NCI-H187 (cell line): ENCODE results near the gene TSPAN11.

ENCODE experiments used
- DNase-seq, 2 experiments: peaks; one replicate each; lab custom pipeline; 2025; lab: John Stamatoyannopoulos, UW

Gene TSPAN11

GRCh38 chr12:30911207-30911606 lies 15.3 kb upstream of the TSPAN11 start:
- DNase-seq, result no peak

- DNase-seq, result no peak
These were observed 13.2 kb upstream of the TSPAN11 start for GRCh38 chr12:30913323-30913722.

GRCh38 chr12:30914986-30915591 lies 11.5 kb upstream of the TSPAN11 start:
- no peak for DNase-seq

- no peak for DNase-seq
These were observed 3.5 kb upstream of the TSPAN11 start for GRCh38 chr12:30923057-30923456.

GRCh38 chr12:30925607-30926242 lies 823 bp upstream of the TSPAN11 start:
- no peak for DNase-seq

- DNase-seq, result no peak
These were observed 669 bp downstream of the TSPAN11 start for GRCh38 chr12:30927222-30927611.

- DNase-seq, result no peak
These were observed 2.1 kb downstream of the TSPAN11 start for GRCh38 chr12:30928356-30929244.

GRCh38 chr12:30930238-30930637 lies 3.7 kb downstream of the TSPAN11 start:
- DNase-seq, result no peak

- no peak for DNase-seq
These were observed 4.1 kb downstream of the TSPAN11 start for GRCh38 chr12:30930641-30931040.

GRCh38 chr12:30932881-30933280 lies 6.3 kb downstream of the TSPAN11 start:
- DNase-seq, result no peak

- DNase-seq, result no peak
These were observed 8.3 kb downstream of the TSPAN11 start for GRCh38 chr12:30934811-30935210.

GRCh38 chr12:30936036-30936435 lies 9.5 kb downstream of the TSPAN11 start:
- no peak for DNase-seq

- no peak for DNase-seq
These were observed 12.7 kb downstream of the TSPAN11 start for GRCh38 chr12:30939234-30939633.

- no peak for DNase-seq
These were observed 15.9 kb downstream of the TSPAN11 start for GRCh38 chr12:30942486-30942885.

GRCh38 chr12:30942936-30943335 lies 16.4 kb downstream of the TSPAN11 start:
- no peak for DNase-seq

- no peak for DNase-seq
These were observed 19.1 kb downstream of the TSPAN11 start for GRCh38 chr12:30945443-30946164.

GRCh38 chr12:30952015-30952414 lies 25.5 kb downstream of the TSPAN11 start:
- no peak for DNase-seq

GRCh38 chr12:30953257-30953656 lies 26.7 kb downstream of the TSPAN11 start:
- DNase-seq, result no peak

- DNase-seq, result no peak
These were observed 27.6 kb downstream of the TSPAN11 start for GRCh38 chr12:30953951-30954751.

GRCh38 chr12:30955214-30955613 lies 28.7 kb downstream of the TSPAN11 start:
- DNase-seq, result no peak

- DNase-seq, result no peak
These were observed 32.7 kb downstream of the TSPAN11 start for GRCh38 chr12:30959110-30959710.
